Chondrocyte (in vitro differentiated cells): Measurements from ENCODE around the gene PLCB3. TPM values are rescaled to one million over a fixed set of nuclear protein-coding genes. Genes with fewer than 3 reads are reported as not detected.

Experiments
- DNase-seq: peaks from one replicate; pipeline ENCODE4 v3.0.0; 2021; ENCODE audit warnings: mixed read lengths, low spot score
- H3K27ac Mint-ChIP-seq: one replicate; pipeline ENCODE4 v1.8.0; 2021; ENCODE audit warnings: mild to moderate bottlenecking, moderate library complexity, mixed read lengths; ENCODE audit not compliant: unreplicated experiment
- H3K27me3 Mint-ChIP-seq: 2 replicates; pipeline ENCODE4 v1.8.0; 2021; ENCODE audit warnings: low read depth, mixed read lengths
- H3K36me3 Mint-ChIP-seq: 2 replicates; pipeline ENCODE4 v1.8.0; 2021; ENCODE audit warnings: low read depth, mixed read lengths
- H3K4me1 Mint-ChIP-seq: 2 replicates; pipeline ENCODE4 v1.8.0; 2021; ENCODE audit warnings: low read depth, mild to moderate bottlenecking, mixed read lengths
- H3K4me3 Mint-ChIP-seq: one replicate; pipeline ENCODE4 v1.8.0; 2021; ENCODE audit warnings: mild to moderate bottlenecking, moderate library complexity, mixed read lengths; ENCODE audit not compliant: unreplicated experiment
- H3K9me3 Mint-ChIP-seq: 2 replicates; pipeline ENCODE4 v1.8.0; 2021; ENCODE audit warnings: low read depth, mixed read lengths
- total RNA-seq: library from RNA; stranded (reverse); gene quantifications from 3 replicates; pipeline ENCODE4 v1.2.1, GENCODE V29; 2021
- TF ChIP-seq, protein P1 (sequence below): fragments of 200-600 bp; sonication (generic); IDR thresholded peaks from 2 replicates; pipeline ENCODE4 v1.5.0; 2021; ENCODE audit warnings: antibody characterized with exemption, mild to moderate bottlenecking, moderate library complexity

PLCB3 gene
- total RNA-seq, 1 donor from 2014 or later = 47.2 TPM

GRCh38 chr11:64208796-64209562 lies 42.4 kb upstream of the PLCB3 start:
- H3K4me1 Mint-ChIP-seq = peaks cover 19% of the 10 kb centered on the region
- TF ChIP-seq, protein P1, sequence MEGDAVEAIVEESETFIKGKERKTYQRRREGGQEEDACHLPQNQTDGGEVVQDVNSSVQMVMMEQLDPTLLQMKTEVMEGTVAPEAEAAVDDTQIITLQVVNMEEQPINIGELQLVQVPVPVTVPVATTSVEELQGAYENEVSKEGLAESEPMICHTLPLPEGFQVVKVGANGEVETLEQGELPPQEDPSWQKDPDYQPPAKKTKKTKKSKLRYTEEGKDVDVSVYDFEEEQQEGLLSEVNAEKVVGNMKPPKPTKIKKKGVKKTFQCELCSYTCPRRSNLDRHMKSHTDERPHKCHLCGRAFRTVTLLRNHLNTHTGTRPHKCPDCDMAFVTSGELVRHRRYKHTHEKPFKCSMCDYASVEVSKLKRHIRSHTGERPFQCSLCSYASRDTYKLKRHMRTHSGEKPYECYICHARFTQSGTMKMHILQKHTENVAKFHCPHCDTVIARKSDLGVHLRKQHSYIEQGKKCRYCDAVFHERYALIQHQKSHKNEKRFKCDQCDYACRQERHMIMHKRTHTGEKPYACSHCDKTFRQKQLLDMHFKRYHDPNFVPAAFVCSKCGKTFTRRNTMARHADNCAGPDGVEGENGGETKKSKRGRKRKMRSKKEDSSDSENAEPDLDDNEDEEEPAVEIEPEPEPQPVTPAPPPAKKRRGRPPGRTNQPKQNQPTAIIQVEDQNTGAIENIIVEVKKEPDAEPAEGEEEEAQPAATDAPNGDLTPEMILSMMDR = no peak
- no peaks in the 10 kb centered on the region for H3K27me3 Mint-ChIP-seq
- no peak overlapping the region for H3K27ac Mint-ChIP-seq
- H3K4me3 Mint-ChIP-seq = no peak overlapping the region
- DNase-seq = no peak
- peaks cover 10% of the 10 kb centered on the region for H3K36me3 Mint-ChIP-seq
- H3K9me3 Mint-ChIP-seq = no peaks in the 10 kb centered on the region

DNA sequence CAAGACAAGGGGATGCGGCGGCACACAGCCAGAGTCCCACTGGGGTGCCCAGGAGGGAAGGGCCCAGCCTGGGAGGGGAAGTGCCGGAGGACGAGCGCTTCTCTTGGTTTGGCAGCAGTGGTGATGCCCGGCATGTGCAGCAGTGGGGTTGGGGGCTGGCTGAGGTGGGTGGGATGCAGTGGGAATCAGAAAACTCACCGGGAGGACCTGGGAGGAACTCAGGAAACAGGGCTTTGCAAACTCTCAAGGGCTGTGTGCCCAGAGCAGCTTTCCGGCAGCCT lies 41.8 kb upstream of the PLCB3 start:
- Mint-ChIP-seq H3K4me1 (peaks cover 13% of the 10 kb centered on the region), H3K36me3 (peaks cover 6% of the 10 kb centered on the region), H3K27me3 (no peaks in the 10 kb centered on the region), H3K27ac (no peak overlapping the region), H3K9me3 (no peaks in the 10 kb centered on the region), H3K4me3 (no peak overlapping the region)
- TF ChIP-seq, protein P1 = no peak
- DNase-seq = no peak

DNA sequence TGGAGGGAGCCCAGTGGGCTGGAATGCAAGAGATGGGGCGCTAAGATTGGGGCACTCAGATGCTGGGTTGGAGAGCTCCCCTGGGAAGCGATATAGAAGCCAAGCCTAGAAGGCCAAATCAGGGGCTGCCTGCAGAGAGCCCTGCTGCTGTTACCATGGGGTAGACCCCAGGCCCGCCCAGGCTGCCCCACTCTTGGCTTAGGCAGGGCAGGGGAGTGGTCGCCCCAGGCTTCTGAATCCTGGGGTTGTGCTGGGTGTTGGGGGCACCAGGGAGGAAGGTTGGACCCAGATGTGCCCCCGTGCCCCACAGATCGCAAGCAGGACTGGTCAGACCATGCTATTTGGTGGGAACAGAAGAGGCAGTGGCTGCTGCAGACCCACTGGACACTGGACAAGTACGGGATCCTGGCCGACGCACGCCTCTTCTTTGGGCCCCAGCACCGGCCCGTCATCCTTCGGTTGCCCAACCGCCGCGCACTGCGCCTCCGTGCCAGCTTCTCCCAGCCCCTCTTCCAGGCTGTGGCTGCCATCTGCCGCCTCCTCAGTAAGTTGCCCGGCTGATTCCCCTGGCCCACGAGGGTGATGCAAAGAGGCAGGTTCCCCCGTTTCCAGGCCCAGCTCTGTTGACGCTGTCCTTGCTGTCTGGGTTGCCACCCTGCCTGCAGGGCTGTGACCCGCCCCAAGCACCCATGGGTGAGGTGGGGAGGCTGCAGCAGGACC lies 40.9 kb upstream of the PLCB3 start:
- Mint-ChIP-seq H3K4me1 (peaks cover 11% of the 10 kb centered on the region), H3K27me3 (no peaks in the 10 kb centered on the region)

DNA sequence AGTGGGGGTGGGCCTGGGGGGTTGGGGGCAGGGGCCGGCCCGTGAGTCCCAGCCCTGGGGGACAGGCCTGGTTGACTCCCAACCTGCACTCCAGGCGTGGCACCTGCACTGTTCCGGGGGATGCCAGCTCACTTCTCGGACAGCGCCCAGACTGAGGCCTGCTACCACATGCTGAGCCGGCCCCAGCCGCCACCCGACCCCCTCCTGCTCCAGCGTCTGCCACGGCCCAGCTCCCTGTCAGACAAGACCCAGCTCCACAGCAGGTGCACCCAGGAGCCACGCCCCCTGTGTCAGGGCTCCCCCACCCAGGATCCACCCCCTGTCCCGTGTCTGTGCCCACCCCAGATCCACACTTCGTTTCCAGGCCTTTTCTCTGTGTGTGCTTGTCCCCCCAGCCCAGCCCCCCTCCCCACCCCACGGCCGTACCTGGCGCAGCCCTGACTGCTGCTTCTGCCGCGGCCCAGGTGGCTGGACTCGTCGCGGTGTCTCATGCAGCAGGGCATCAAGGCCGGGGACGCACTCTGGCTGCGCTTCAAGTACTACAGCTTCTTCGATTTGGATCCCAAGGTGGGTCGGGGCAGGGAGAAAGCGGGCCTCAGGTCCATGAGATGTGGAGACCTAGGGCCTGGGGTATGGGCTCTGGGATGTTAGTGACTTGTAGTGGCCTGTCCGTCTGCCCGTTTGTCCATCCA lies 40.0 kb upstream of the PLCB3 start:
- H3K36me3 Mint-ChIP-seq = peaks cover 1% of the 10 kb centered on the region
- no peak overlapping the region for H3K27ac Mint-ChIP-seq
- H3K4me1 Mint-ChIP-seq = peaks cover 11% of the 10 kb centered on the region
- H3K9me3 Mint-ChIP-seq = no peaks in the 10 kb centered on the region
- no peak for DNase-seq
- H3K4me3 Mint-ChIP-seq = no peak overlapping the region
- H3K27me3 Mint-ChIP-seq = no peaks in the 10 kb centered on the region
- TF ChIP-seq, protein P1 = no peak

More for the DNA sequence above, 40.9 kb upstream of the PLCB3 start:
- Mint-ChIP-seq H3K9me3 (no peaks in the 10 kb centered on the region), H3K27ac (no peak overlapping the region), H3K4me3 (no peak overlapping the region), H3K36me3 (peaks cover 3% of the 10 kb centered on the region)
- TF ChIP-seq, protein P1 = no peak
- no peak for DNase-seq

- H3K4me3 Mint-ChIP-seq = no peak overlapping the region
- TF ChIP-seq, protein P1 = no peak
- no peaks in the 10 kb centered on the region for H3K4me1 Mint-ChIP-seq
- no peaks in the 10 kb centered on the region for H3K36me3 Mint-ChIP-seq
- H3K27me3 Mint-ChIP-seq = no peaks in the 10 kb centered on the region
- no peaks in the 10 kb centered on the region for H3K9me3 Mint-ChIP-seq
- no peak for DNase-seq
- H3K27ac Mint-ChIP-seq = no peak overlapping the region
Observed at GRCh38 chr11:64216879-64217278, 34.5 kb upstream of the PLCB3 start.
